H1 (cell line): ENCODE results near the gene PEX14. TPM values are rescaled to one million over a fixed set of nuclear protein-coding genes. Genes with fewer than 3 reads are reported as not detected.

ENCODE experiments used
- CTCF ChIA-PET: fragments of 300-600 bp; sonication (Branson Sonifier 250); formaldehyde crosslinking; loops from one replicate; lab custom pipeline; 2021; ENCODE audit not compliant: partially characterized antibody; lab: Charles Lee
- POLR2A ChIA-PET: fragments of 300-600 bp; sonication (Branson Sonifier 250); formaldehyde crosslinking; loops from one replicate; lab custom pipeline; 2021; ENCODE audit warnings: inconsistent platforms; ENCODE audit not compliant: partially characterized antibody; lab: Charles Lee
- DNase-seq, 2 experiments: peaks; one replicate each; pipeline versions ENCODE4 v3.0.0 to v3.0.0-alpha.2; 2010 to 2022; ENCODE audit warnings: low spot score in 2 of 2, low read depth in 1 of 2, mixed read lengths in 1 of 2
- FAIRE-seq: peaks from 2 replicates; lab custom pipeline; 2011; peaks lifted over from hg19 to GRCh38; lab: Jason Lieb, UNC
- H2AFZ ChIP-seq: 2 replicates; pipeline ENCODE4 v1.8.1; 2012; ENCODE audit warnings: low read length, inconsistent platforms
- H2AK5ac ChIP-seq: 2 replicates; pipeline ENCODE4 v1.6.1; 2013; ENCODE audit warnings: low read depth, low read length
- H2BK120ac ChIP-seq: replicated peaks from 2 replicates; pipeline ENCODE3; 2013; ENCODE audit warnings: low read depth, low read length, inconsistent platforms
- H2BK12ac ChIP-seq: 2 replicates; pipeline ENCODE4 v1.6.1; 2013; ENCODE audit warnings: low read depth, low read length
- H2BK15ac ChIP-seq: 2 replicates; pipeline ENCODE4 v1.6.1; 2013; ENCODE audit warnings: low read length
- H2BK20ac ChIP-seq: 2 replicates; pipeline ENCODE4 v1.6.1; 2013; ENCODE audit warnings: low read length
- H2BK5ac ChIP-seq: 2 replicates; pipeline ENCODE4 v1.6.1; 2013; ENCODE audit warnings: low read depth, low read length
- H3K14ac ChIP-seq: 2 replicates; pipeline ENCODE4 v1.6.1; 2013; ENCODE audit warnings: inconsistent platforms; ENCODE audit not compliant: insufficient read length
- H3K18ac ChIP-seq: 2 replicates; pipeline ENCODE4 v1.6.1; 2013; ENCODE audit warnings: low read length; ENCODE audit errors: extremely low read depth
- H3K23ac ChIP-seq: 2 replicates; pipeline ENCODE4 v1.6.1; 2013; ENCODE audit warnings: inconsistent platforms; ENCODE audit not compliant: insufficient read length
- H3K23me2 ChIP-seq: 2 replicates; pipeline ENCODE4 v1.6.1; 2013; ENCODE audit warnings: low read depth, low read length
- H3K27ac ChIP-seq: 2 replicates; pipeline ENCODE4 v1.6.1; 2011; ENCODE audit warnings: low read depth, low read length, inconsistent platforms
- H3K27me3 ChIP-seq, 4 experiments: replicated peaks in 1 of 4; 1 replicate in 1 of 4; 2 replicates in 3 of 4; pipeline versions ENCODE4 v1.6.1 to v1.8.1; 2011 to 2013; ENCODE audit warnings: low read length in 3 of 4, mild to moderate bottlenecking in 3 of 4, inconsistent platforms in 2 of 4, mixed read lengths in 2 of 4, moderate library complexity in 1 of 4; ENCODE audit not compliant: control insufficient read depth in 3 of 4, insufficient read depth in 3 of 4; ENCODE audit errors: extremely low read depth in 1 of 4
- H3K36me3 ChIP-seq, 4 experiments: 2 replicates each; pipeline versions ENCODE4 v1.6.1 to v1.8.1; 2011 to 2013; ENCODE audit warnings: mild to moderate bottlenecking in 4 of 4, low read length in 3 of 4, moderate library complexity in 2 of 4, control low read depth in 1 of 4, inconsistent platforms in 1 of 4; ENCODE audit not compliant: insufficient read depth in 4 of 4, control insufficient read depth in 2 of 4
- H3K4ac ChIP-seq: replicated peaks from 2 replicates; pipeline ENCODE3; 2013; ENCODE audit warnings: low read length, low read depth, mixed read lengths, inconsistent platforms; ENCODE audit not compliant: insufficient read length
- H3K4me1 ChIP-seq, 4 experiments: replicated peaks in 1 of 4; 1 replicate in 1 of 4; 2 replicates in 3 of 4; pipeline versions ENCODE4 v1.6.1 to v1.8.1; 2011 to 2013; ENCODE audit warnings: low read length in 3 of 4, inconsistent platforms in 2 of 4, mixed read lengths in 1 of 4; ENCODE audit not compliant: insufficient read depth in 4 of 4, control insufficient read depth in 3 of 4
- H3K4me2 ChIP-seq, 2 experiments: 2 replicates each; pipeline versions ENCODE4 v1.6.1 to v1.8.1; 2011 to 2013; ENCODE audit warnings: low read depth in 2 of 2, low read length in 2 of 2, control low read depth in 1 of 2, inconsistent platforms in 1 of 2, mild to moderate bottlenecking in 1 of 2; ENCODE audit not compliant: insufficient read depth in 1 of 2
- H3K4me3 ChIP-seq, 4 experiments: fragments of 200-600, 300-600 bp in 1 of 4; sonication (generic), shearing (Covaris generic), sonication (Bioruptor Twin) in 1 of 4; 2 replicates each; pipeline versions ENCODE4 v1.5.1 to v1.8.1; 2011 to 2016; ENCODE audit warnings: low read length in 4 of 4, low read depth in 3 of 4, control low read depth in 2 of 4, inconsistent platforms in 2 of 4, mild to moderate bottlenecking in 2 of 4, mixed read lengths in 1 of 4, moderate library complexity in 1 of 4; ENCODE audit not compliant: insufficient read depth in 2 of 4; ENCODE audit errors: extremely low read depth in 1 of 4
- H3K56ac ChIP-seq: replicated peaks from 2 replicates; pipeline ENCODE3; 2013; ENCODE audit warnings: low read depth, mild to moderate bottlenecking, mixed read lengths, low read length, inconsistent platforms; ENCODE audit not compliant: insufficient read length
- H3K79me1 ChIP-seq: 2 replicates; pipeline ENCODE4 v1.6.1; 2013; ENCODE audit warnings: low read depth, low read length, control low read depth
- H3K79me2 ChIP-seq, 2 experiments: 2 replicates each; pipeline versions ENCODE4 v1.6.1 to v1.8.1; 2012 to 2013; ENCODE audit warnings: low read length in 2 of 2, mild to moderate bottlenecking in 2 of 2, inconsistent platforms in 1 of 2; ENCODE audit not compliant: insufficient read depth in 2 of 2, control insufficient read depth in 1 of 2
- H3K9ac ChIP-seq, 4 experiments: replicated peaks in 1 of 4; 1 replicate in 1 of 4; 2 replicates in 3 of 4; pipeline versions ENCODE4 v1.6.1 to v1.8.1; 2011 to 2013; ENCODE audit warnings: low read depth in 3 of 4, low read length in 3 of 4, control low read depth in 2 of 4, mild to moderate bottlenecking in 2 of 4, moderate library complexity in 2 of 4, inconsistent platforms in 1 of 4; ENCODE audit errors: extremely low read depth in 1 of 4
- H3K9me3 ChIP-seq, 2 experiments: 2 replicates each; pipeline versions ENCODE4 v1.6.1 to v1.8.1; 2012 to 2013; ENCODE audit warnings: mild to moderate bottlenecking in 2 of 2, moderate library complexity in 2 of 2, control low read depth in 1 of 2, inconsistent platforms in 1 of 2, low read depth in 1 of 2, low read length in 1 of 2, mixed read lengths in 1 of 2; ENCODE audit not compliant: insufficient read depth in 2 of 2
- H4K20me1 ChIP-seq, 2 experiments: replicated peaks in 1 of 2; 2 replicates each; pipeline versions ENCODE3 to v1.8.1; 2011 to 2013; ENCODE audit warnings: inconsistent platforms in 2 of 2, low read length in 2 of 2, mild to moderate bottlenecking in 1 of 2; ENCODE audit not compliant: insufficient read depth in 2 of 2, control insufficient read depth in 1 of 2
- H4K5ac ChIP-seq: 2 replicates; pipeline ENCODE4 v1.6.1; 2013; ENCODE audit warnings: low read length, low read depth, mixed read lengths, inconsistent platforms; ENCODE audit not compliant: insufficient read length
- H4K8ac ChIP-seq: 2 replicates; pipeline ENCODE4 v1.8.0; 2013; ENCODE audit warnings: mild to moderate bottlenecking, moderate library complexity, low read length, inconsistent platforms; ENCODE audit not compliant: insufficient read depth; ENCODE audit errors: extremely low read depth
- H4K91ac ChIP-seq: replicated peaks from 2 replicates; pipeline ENCODE3; 2013; ENCODE audit warnings: low read length, mixed read lengths, inconsistent platforms; ENCODE audit not compliant: insufficient read length
- CEBPB ChIP-seq: IDR thresholded peaks from 2 replicates; pipeline ENCODE4 v1.6.1; 2012; ENCODE audit warnings: low read depth, low read length
- CHD2 ChIP-seq: IDR thresholded peaks from 2 replicates; pipeline ENCODE4 v1.6.1; 2012; ENCODE audit warnings: low read length, improper control_type of control experiment
- EGR1 ChIP-seq: IDR thresholded peaks from 2 replicates; pipeline ENCODE4 v1.6.1; 2011; ENCODE audit warnings: low read depth, low read length, borderline replicate concordance
- NRF1 ChIP-seq: IDR thresholded peaks from 2 replicates; pipeline ENCODE4 v1.6.1; 2011; ENCODE audit warnings: mild to moderate bottlenecking, low read depth, low read length, improper control_type of control experiment
- PHF8 ChIP-seq: fragments of 200-600 bp; sonication (generic); conservative IDR thresholded peaks from 2 replicates; pipeline ENCODE4 v1.7.1; 2012; ENCODE audit warnings: low read depth, mild to moderate bottlenecking, inconsistent platforms, low read length, moderate library complexity
- POLR2A ChIP-seq, 2 experiments: IDR thresholded peaks; 1 replicate in 1 of 2; 2 replicates in 1 of 2; pipeline ENCODE4 v1.6.1; 2011; ENCODE audit warnings: low read depth in 2 of 2, low read length in 2 of 2, mild to moderate bottlenecking in 2 of 2; ENCODE audit errors: control extremely low read depth in 1 of 2
- RBBP5 ChIP-seq: IDR thresholded peaks from 2 replicates; pipeline ENCODE4 v1.7.1; 2012; ENCODE audit warnings: low read depth, mild to moderate bottlenecking, inconsistent platforms, low read length, moderate library complexity, borderline replicate concordance
- RXRA ChIP-seq: IDR thresholded peaks from 2 replicates; pipeline ENCODE4 v1.6.1; 2011; ENCODE audit warnings: low read depth, mild to moderate bottlenecking, low read length, moderate library complexity; ENCODE audit not compliant: insufficient read depth
- SAP30 ChIP-seq: fragments of 300-600 bp; sonication (generic); IDR thresholded peaks from 2 replicates; pipeline ENCODE4 v1.7.1; 2012; ENCODE audit warnings: low read length, moderate library complexity, mild to moderate bottlenecking, inconsistent platforms; ENCODE audit not compliant: insufficient read depth, insufficient replicate concordance
- SIRT6 ChIP-seq: IDR thresholded peaks from one replicate; pipeline ENCODE4 v1.7.1; 2012; ENCODE audit warnings: low read length, inconsistent platforms
- TCF12 ChIP-seq: IDR thresholded peaks from 2 replicates; pipeline ENCODE4 v1.6.1; 2011; ENCODE audit warnings: low read depth, mild to moderate bottlenecking, low read length
- WGBS, 2 experiments: shearing (Covaris generic) in 1 of 2; methylation state at CpG; one replicate each; pipeline versions ENCODE4 v1.1.6 to v1.1.7; 2013 to 2015; ENCODE audit warnings: low lambda C conversion rate in 2 of 2, mixed read lengths in 2 of 2, inconsistent platforms in 1 of 2, low coverage in 1 of 2, missing lambda C conversion rate in 1 of 2; ENCODE audit not compliant: insufficient replicate concordance in 2 of 2, insufficient coverage in 1 of 2, insufficient read length in 1 of 2; ENCODE audit errors: extremely low coverage in 1 of 2, missing lambda C conversion rate in 1 of 2; 5-methylcytosine and 5-hydroxymethylcytosine counted together
- polyA plus RNA-seq, 7 experiments: library from polyadenylated mRNA; depleted of rRNA in 3 of 7; stranded (reverse) in 5 of 7; unstranded in 2 of 7; fragments of >200 nt in 5 of 7; fragments of 200-250 nt in 2 of 7; gene quantifications; 1 replicate in 5 of 7; 2 replicates in 1 of 7; 4 replicates in 1 of 7; pipeline versions ENCODE4 v1.2.1 to v1.2.3, GENCODE V29; 2011 to 2013; ENCODE audit warnings: missing spikeins in 2 of 7, mixed read lengths in 2 of 7
- total RNA-seq: library from RNA; stranded (reverse); fragmentation: NEBNext Ultra II Directional; extraction: Animal tissue kit (Norgen Biotek cat#: 25700); gene quantifications from 2 replicates; pipeline ENCODE4 v1.2.1, GENCODE V29; 2021

Gene PEX14
- total and polyA plus RNA-seq, 2 of the 8 experiments (the other 6 are each of a cell fraction or from before 2014, with no cell fraction given): 13.0 to 19.8 TPM

DNA sequence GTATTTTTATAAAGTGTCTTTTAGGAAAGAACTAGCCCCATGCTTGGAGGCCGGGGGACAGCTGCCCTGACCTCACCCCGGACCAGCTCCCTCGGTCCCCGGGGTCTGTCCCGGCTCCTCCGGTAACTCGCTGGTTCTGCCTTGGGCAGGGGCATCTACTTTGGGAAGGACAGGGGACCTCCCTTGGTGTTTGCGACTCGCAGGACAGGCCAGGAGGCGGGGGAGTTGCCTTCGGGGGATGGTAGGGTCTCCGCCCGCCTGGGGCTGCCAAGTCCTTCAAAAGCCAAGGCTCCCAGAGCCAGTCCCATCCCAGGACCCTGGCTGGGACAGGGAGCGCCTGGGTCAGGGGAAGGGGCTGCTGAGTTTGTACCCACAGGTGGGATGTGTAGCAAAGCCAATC, 157.9 kb downstream of the PEX14 start:
- H3K27ac ChIP-seq: no peak overlapping the region
- no peak overlapping the region; the same call in none of the 2 replicates for H4K8ac ChIP-seq
- CTCF ChIA-PET: interaction anchor here (0.7 to 1.7 kb wide), 5 partner anchors 12 to 309 kb away, joined by 3 to 4 read pairs (median 3); no protein-coding TSS in a partner anchor
- H2BK120ac ChIP-seq: no peak overlapping the region
- no peaks in the 10 kb centered on the region for H3K36me3 ChIP-seq
- no peak overlapping the region for H2BK12ac ChIP-seq
- no peaks in the 10 kb centered on the region for H3K79me1 ChIP-seq
- H3K79me2 ChIP-seq: no peaks in the 10 kb centered on the region
- H2BK20ac ChIP-seq: no peak overlapping the region
- no peaks in the 10 kb centered on the region for H3K9me3 ChIP-seq
- no peak overlapping the region for H3K56ac ChIP-seq
- H4K5ac ChIP-seq: no peak overlapping the region
- no peak for DNase-seq
- H2BK5ac ChIP-seq: no peak overlapping the region
- H3K23ac ChIP-seq: no peak overlapping the region
- FAIRE-seq: no peak
- H3K4me3 ChIP-seq: peak overlapping the region in 1 of 4 experiments; percentile 16; a peak in 1 of 8 replicates
- no peak overlapping the region for H3K4ac ChIP-seq
- no peak overlapping the region for H2BK15ac ChIP-seq
- H3K14ac ChIP-seq: no peak overlapping the region
- TF ChIP-seq SAP30 (no peak), NRF1 (no peak), EGR1 (no peak), SIRT6 (no peak), RXRA (no peak), PHF8 (no peak), POLR2A (IDR thresholded peaks at IDR 0.05; ENCODE audit: control extremely low read depth in 1 of 2, low read depth in 2 of 2, low read length in 2 of 2) (no peak), CHD2 (no peak), CEBPB (no peak), TCF12 (no peak), RBBP5 (no peak)
- H3K23me2 ChIP-seq: no peaks in the 10 kb centered on the region; the same call in 1 of the 2 replicates
- peaks cover 0 to 4% (median 4%) of the 10 kb centered on the region in 4 experiments; a peak in 4 of 7 replicates for H3K27me3 ChIP-seq
- H3K9ac ChIP-seq: no peak overlapping the region
- no peak overlapping the region for H4K91ac ChIP-seq
- H4K20me1 ChIP-seq: no peaks in the 10 kb centered on the region
- H3K18ac ChIP-seq: peak overlapping the region; percentile 19; the same call in 1 of the 2 replicates
- peak overlapping the region; percentile 36 to 38 for H3K4me2 ChIP-seq
- no peak overlapping the region for H2AFZ ChIP-seq
- peaks cover 4 to 30% (median 22%) of the 10 kb centered on the region in 4 experiments for H3K4me1 ChIP-seq
- no peak overlapping the region for H2AK5ac ChIP-seq
- 60% methylated on average over 14 of the region's 14 CpGs; no CpG with 5 or more reads in 1 of the 2 experiments for WGBS, 2 experiments
- POLR2A ChIA-PET: interaction anchor here (1.5 kb wide), 1 partner anchor 105 kb away, joined by 3 read pairs; no protein-coding TSS in a partner anchor
